NCI-H1694 treated with DMSO at 0.1 percent for 48 hours (cell line): Measurements from ENCODE around the gene ALX3.
"Not testable (repeated sequence)": the region's sequence is repeated elsewhere in the genome, so short reads cannot be mapped to it uniquely, and the experiment has no call there.

Experiments
- DNase-seq: peaks from one replicate; lab custom pipeline; 2025; lab: John Stamatoyannopoulos, UW

ALX3 gene

GRCh38 chr1:110047463-110047862 lies 23.0 kb downstream of the ALX3 start:
- DNase-seq, result no peak

DNA sequence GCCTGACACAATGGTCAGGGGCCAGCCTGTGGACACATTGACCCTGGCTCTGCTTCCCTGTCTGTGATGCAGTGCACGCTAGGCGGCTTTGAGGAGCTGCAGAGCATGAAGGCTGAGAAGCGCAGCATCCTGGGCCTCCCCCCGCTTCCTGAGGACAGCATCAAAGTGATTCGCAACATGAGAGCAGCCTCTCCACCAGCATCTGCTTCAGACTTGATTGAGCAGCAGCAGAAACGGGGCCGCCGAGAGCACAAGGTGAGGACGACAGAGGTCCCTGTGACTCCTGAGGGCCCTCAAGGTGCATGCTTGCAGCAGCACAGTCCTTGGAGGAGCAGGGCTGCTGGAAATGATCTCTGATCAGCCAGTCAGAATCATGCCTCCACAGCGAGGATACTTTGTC lies 27.5 kb downstream of the ALX3 start:
- DNase-seq, result no peak

- no peak for DNase-seq
Observed at GRCh38 chr1:110040548-110040947, 29.9 kb downstream of the ALX3 start.

DNA sequence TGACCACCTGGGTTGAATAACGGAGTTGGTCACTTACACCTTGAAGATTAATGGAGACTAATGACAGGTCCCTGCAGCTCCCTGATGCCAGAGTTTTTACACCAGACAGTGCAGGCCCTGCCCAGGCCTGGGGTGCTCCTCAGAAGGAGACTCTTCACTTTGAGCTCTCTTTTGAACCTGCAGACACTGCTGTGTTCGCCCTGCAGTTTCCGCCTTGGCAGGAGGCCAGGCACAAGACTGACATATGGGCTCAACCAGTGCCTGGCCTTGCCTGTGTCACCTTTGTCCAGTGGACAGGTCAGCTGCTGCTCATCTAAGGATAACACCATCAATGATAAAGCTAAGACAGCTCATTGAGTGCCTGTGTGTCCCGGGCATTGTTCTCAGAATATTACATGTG lies 30.8 kb downstream of the ALX3 start:
- DNase-seq, result no peak

DNA sequence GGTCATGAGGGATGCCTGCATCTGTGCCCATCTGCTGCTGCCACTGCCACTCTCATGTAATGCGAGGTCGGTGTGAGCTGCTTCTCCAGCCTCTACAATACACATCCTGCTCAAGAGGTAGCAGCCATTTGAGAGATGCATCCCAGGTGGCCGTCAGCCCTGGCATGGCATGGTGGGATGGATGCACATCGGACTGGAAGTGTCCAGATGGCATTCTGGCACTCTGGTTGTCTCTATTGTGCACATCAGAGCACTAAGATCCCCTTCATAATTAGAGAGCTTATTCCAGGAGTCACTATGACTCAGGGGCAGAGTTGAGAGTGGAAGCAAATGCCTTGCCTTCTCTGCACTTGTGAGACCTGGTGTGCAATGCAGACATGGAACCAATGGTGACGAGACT lies 32.2 kb downstream of the ALX3 start:
- no peak for DNase-seq

DNA sequence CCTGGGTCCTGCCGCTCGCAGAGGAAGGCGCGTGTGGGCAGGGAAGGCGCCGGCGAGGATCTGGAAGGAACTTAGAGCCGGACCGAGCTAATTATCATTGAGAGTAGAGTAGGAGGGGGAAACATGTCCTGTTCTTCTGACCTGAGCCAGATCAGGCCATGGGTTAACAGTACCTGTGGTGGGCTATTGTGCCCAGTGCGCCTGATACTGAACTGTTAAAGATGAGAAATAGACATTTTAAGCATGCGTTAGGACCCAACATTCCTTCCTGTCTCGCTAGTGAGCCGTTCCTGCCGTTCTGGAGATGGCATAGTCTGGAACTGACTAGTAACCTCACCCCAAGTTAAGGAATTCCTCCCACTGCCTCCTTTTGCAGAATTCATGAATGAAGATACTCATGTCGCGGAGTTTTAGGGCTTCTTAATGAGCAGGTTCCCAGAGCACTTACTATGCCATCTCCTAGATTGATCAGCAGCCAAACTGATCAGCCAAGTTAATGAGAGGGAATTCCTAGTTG lies 35.2 kb downstream of the ALX3 start:
- no peak for DNase-seq

GRCh38 chr1:110034451-110035235 lies 35.8 kb downstream of the ALX3 start, which contains the start of gene STRIP1:
Gene STRIP1 (plus strand): TSS chr1:110034624. CDS start chr1:110034638, 14 bp downstream.
- DNase-seq, result peak; percentile 96

- DNase-seq, result no peak
Observed at GRCh38 chr1:110034040-110034450, 36.4 kb downstream of the ALX3 start.

- DNase-seq, result no peak
Observed at GRCh38 chr1:110033421-110033820, 37.1 kb downstream of the ALX3 start.

- no peak for DNase-seq
Observed at GRCh38 chr1:110032327-110032726, 38.1 kb downstream of the ALX3 start.

- not testable (repeated sequence) for DNase-seq
Observed at GRCh38 chr1:110030687-110031086, 39.8 kb downstream of the ALX3 start.

GRCh38 chr1:110024613-110025012 lies 45.9 kb downstream of the ALX3 start:
- DNase-seq, result no peak

DNA sequence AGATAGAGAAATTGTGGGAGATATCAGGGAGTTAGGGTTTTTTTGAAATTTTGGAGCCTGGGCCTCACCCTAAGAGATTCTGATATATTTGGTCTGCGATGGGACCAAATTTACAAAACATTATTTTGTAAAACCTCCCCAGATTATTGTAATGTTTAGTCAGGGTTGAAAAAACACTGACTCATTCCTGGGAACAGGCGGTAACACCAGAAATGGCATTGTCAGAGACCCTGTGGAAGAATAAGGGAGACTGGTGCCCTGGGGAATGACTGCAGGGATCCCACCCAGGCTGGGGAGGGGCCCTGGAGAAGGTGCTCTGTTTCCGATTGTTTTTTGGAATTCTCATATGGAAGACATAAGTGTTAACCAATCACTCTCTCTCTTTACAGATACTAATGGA lies 49.2 kb downstream of the ALX3 start:
- DNase-seq, result no peak

DNA sequence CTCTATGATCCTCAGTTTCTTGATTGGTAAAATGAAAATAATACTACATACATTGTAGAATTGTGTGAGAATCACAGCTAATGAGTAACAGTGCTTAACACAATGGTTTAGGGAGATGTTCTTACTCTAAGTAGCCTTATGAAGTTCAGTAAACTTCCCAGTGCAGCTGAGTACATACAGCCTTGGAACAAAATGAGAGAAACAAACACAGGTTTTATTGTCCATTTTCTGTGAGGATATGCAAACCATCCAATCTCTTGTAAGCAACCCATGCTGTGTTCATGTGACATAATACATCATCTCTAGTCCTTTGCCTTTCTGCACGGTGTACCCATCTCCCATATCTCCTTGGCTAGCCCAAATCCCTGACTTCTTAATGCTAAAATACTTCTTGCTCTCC lies 50.7 kb downstream of the ALX3 start:
- DNase-seq, result no peak

DNA sequence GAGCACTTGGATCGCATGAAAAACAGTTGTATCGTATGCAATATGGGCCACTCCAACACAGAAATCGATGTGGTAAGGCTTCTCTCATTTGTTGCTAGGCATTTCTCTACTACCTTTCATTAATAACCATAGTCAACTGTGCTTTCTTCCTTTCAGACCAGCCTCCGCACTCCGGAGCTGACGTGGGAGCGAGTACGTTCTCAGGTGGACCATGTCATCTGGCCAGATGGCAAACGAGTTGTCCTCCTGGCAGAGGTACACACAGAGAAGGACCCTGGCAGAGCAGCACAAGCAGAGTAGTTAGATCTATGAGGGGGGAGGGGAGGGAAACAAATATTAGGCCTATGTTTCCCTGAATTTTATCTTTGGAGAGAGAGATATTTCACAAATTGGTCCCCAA lies 52.1 kb downstream of the ALX3 start:
- DNase-seq, result no peak

GRCh38 chr1:110017792-110018191 lies 52.7 kb downstream of the ALX3 start:
- no peak for DNase-seq

DNA sequence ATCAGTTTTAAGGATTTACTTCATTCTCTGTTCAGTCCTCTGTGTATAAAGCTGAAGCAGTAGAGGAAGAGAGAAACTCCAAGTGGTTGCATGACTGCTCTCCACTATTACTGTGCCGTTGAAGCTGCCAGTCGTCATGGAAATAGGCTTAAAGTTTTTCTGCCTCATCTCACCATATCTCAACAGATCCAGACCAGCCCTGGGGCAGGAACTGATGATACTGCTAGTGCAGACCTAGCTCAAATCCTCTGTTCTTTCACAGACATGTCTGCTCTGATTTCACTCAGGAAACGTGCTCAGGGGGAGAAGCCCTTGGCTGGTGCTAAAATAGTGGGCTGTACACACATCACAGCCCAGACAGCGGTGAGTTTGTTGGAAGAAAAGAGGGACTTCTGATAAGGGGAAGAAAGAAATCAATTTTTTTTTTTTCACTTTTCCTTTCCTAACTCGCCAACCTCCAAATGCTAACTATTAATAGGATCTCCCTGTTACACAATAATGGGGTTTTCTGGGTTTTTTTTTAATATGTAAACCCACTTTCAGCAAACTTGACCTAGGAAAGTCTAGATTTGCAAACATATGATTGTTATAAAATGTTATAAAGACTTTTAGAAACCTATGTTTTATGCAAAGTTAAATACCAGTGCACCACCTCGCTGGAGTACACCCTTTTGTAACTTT lies 58.2 kb downstream of the ALX3 start:
- no peak for DNase-seq

GRCh38 chr1:110011527-110012041 lies 58.9 kb downstream of the ALX3 start:
- DNase-seq, result no peak
